ENCODE data around the gene PCSK9. TPM values are rescaled to one million over a fixed set of nuclear protein-coding genes. Genes with fewer than 3 reads are reported as not detected.

PCSK9 gene
- total RNA-seq, 1 experiment from 2014 or later = 0.26 TPM

DNA sequence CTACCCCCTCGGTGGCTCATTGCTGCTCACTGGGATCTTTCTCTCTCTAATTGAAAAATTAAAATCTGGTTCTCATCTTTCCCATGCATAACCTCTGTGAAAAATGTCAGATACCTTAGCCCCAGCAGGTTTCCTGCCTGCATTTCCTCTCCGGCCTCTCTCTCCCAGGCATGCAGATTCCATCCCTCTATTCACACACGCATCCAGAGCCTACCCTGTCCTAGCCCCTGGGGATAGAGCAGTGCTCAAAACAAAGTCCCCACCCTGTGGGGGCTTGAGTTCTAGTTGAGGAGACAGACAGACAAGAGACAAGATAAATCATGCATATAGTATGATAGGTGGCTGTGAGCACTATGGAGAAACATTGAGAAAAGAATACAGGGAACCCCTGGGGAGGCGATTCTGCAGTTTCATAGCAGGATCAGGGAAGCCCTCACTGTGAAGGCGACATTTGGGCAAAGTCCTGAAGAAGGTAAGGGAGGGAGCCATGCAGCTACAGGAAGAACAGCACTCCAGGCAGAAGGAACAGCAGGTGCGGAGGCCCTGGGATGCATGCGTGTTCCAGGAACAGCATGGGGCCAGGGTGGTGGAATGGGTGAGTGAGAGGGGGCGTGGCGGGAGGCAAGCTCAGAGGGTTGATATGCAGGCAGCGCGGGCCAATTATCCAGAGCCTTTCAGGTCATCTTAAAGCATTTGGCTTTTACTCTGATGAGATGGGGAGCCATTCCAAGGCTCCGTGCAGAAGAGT, 44.2 kb upstream of the PCSK9 start:
- no TSS peak for BruUV-seq (replicated peaks)
- no peak for TF ChIP-seq SIN3A (IDR thresholded peaks at IDR 0.05; ENCODE audit: borderline replicate concordance, insufficient read depth, low read depth, low read length)
- TF ChIP-seq TCF7L2 (IDR thresholded peaks at IDR 0.05; ENCODE audit: low read depth, low read length) = no peak
- TF ChIP-seq, protein P1, sequence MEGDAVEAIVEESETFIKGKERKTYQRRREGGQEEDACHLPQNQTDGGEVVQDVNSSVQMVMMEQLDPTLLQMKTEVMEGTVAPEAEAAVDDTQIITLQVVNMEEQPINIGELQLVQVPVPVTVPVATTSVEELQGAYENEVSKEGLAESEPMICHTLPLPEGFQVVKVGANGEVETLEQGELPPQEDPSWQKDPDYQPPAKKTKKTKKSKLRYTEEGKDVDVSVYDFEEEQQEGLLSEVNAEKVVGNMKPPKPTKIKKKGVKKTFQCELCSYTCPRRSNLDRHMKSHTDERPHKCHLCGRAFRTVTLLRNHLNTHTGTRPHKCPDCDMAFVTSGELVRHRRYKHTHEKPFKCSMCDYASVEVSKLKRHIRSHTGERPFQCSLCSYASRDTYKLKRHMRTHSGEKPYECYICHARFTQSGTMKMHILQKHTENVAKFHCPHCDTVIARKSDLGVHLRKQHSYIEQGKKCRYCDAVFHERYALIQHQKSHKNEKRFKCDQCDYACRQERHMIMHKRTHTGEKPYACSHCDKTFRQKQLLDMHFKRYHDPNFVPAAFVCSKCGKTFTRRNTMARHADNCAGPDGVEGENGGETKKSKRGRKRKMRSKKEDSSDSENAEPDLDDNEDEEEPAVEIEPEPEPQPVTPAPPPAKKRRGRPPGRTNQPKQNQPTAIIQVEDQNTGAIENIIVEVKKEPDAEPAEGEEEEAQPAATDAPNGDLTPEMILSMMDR (IDR thresholded peaks at IDR 0.05) = no peak
- TF ChIP-seq, protein P2, sequence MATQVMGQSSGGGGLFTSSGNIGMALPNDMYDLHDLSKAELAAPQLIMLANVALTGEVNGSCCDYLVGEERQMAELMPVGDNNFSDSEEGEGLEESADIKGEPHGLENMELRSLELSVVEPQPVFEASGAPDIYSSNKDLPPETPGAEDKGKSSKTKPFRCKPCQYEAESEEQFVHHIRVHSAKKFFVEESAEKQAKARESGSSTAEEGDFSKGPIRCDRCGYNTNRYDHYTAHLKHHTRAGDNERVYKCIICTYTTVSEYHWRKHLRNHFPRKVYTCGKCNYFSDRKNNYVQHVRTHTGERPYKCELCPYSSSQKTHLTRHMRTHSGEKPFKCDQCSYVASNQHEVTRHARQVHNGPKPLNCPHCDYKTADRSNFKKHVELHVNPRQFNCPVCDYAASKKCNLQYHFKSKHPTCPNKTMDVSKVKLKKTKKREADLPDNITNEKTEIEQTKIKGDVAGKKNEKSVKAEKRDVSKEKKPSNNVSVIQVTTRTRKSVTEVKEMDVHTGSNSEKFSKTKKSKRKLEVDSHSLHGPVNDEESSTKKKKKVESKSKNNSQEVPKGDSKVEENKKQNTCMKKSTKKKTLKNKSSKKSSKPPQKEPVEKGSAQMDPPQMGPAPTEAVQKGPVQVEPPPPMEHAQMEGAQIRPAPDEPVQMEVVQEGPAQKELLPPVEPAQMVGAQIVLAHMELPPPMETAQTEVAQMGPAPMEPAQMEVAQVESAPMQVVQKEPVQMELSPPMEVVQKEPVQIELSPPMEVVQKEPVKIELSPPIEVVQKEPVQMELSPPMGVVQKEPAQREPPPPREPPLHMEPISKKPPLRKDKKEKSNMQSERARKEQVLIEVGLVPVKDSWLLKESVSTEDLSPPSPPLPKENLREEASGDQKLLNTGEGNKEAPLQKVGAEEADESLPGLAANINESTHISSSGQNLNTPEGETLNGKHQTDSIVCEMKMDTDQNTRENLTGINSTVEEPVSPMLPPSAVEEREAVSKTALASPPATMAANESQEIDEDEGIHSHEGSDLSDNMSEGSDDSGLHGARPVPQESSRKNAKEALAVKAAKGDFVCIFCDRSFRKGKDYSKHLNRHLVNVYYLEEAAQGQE (IDR thresholded peaks at IDR 0.05; ENCODE audit: insufficient read depth in 1 of 2, low read depth in 2 of 2, low read length in 1 of 2) = no peak
- no peaks in the 10 kb centered on the region for H3K9me3 ChIP-seq (ENCODE audit: control insufficient read depth, insufficient read depth, low read depth, low read length)
- H3K27me3 ChIP-seq (ENCODE audit: control insufficient read depth, insufficient read depth, low read length) = no peaks in the 10 kb centered on the region
- no peak for DNase-seq (ENCODE audit: low read depth, low spot score)
- intact Hi-C loops (cut with micrococcal nuclease; ENCODE audit: unreplicated experiment) = no loop called here
- no peaks in the 10 kb centered on the region for H3K36me3 ChIP-seq (ENCODE audit: control insufficient read depth, insufficient read depth, low read length)
- POLR2A ChIA-PET = no interaction called here
- H3K4me1 ChIP-seq (ENCODE audit: control insufficient read depth, insufficient read depth, low read length) = no peaks in the 10 kb centered on the region
- no peak overlapping the region for H3K27ac ChIP-seq (ENCODE audit: low read length)
- CTCF ChIA-PET = interaction anchor here (2.1 to 2.8 kb wide), 2 partner anchors 45 to 50 kb away, joined by 17 to 19 read pairs; no protein-coding TSS in a partner anchor
- in situ Hi-C loops (cut with HindIII; ENCODE audit: low pct_unique_long_range_greater_than_20kb, low sequenced_read_pairs) = no loop called here
- H3K4me3 ChIP-seq (ENCODE audit: low read depth in 2 of 2, low read length in 2 of 2) = no peak overlapping the region
- no peak for ATAC-seq

DNA sequence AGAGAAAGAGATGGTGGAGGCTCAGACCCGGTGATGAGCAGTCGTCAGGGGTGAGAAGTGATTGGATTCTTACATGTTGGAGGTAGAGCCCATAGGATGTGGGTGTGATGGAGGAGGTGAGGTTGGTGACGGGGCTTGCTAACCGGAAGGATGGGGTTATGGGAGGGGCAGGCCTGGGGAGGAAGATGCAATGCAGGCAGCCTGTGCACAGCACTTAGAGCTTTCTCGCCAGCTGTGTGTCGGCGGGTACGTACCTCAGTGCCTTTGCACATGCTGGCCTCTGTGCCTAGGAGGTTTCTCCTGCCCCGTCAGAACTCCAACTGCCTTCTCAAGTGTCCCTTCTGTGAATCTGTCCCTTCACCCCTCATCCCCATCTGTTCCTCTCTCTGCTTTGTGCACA, 43.5 kb upstream of the PCSK9 start:
- Histone ChIP-seq H3K36me3 (ENCODE audit: control insufficient read depth, insufficient read depth, low read length) (no peaks in the 10 kb centered on the region), H3K9me3 (ENCODE audit: control insufficient read depth, insufficient read depth, low read depth, low read length) (no peaks in the 10 kb centered on the region), H3K27me3 (ENCODE audit: control insufficient read depth, insufficient read depth, low read length) (no peaks in the 10 kb centered on the region), H3K4me3 (ENCODE audit: low read depth in 2 of 2, low read length in 2 of 2) (no peak overlapping the region), H3K4me1 (ENCODE audit: control insufficient read depth, insufficient read depth, low read length) (no peaks in the 10 kb centered on the region), H3K27ac (ENCODE audit: low read length) (no peak overlapping the region)
- in situ Hi-C loops (cut with HindIII; ENCODE audit: low pct_unique_long_range_greater_than_20kb, low sequenced_read_pairs) (no loop called here), intact Hi-C loops (cut with micrococcal nuclease; ENCODE audit: unreplicated experiment) (loop anchor here (1.0 kb wide), 2 partner anchors 46 to 51 kb away; no protein-coding TSS in a partner anchor)
- ChIA-PET POLR2A (no interaction called here), CTCF (interaction anchor here (0.7 to 2.8 kb wide), 4 partner anchors 23 to 50 kb away, joined by 5 to 19 read pairs (median 12); no protein-coding TSS in a partner anchor)
- no peak for DNase-seq (ENCODE audit: low read depth, low spot score)
- no TSS peak for BruUV-seq (replicated peaks)
- no peak for ATAC-seq
- TF ChIP-seq TCF7L2 (IDR thresholded peaks at IDR 0.05; ENCODE audit: low read depth, low read length) = no peak
- TF ChIP-seq, protein P2 (IDR thresholded peaks at IDR 0.05; ENCODE audit: insufficient read depth in 1 of 2, low read depth in 2 of 2, low read length in 1 of 2) = no peak
- TF ChIP-seq, protein P1 (IDR thresholded peaks at IDR 0.05) = no peak
- no peak for TF ChIP-seq POLR2AphosphoS5 (IDR thresholded peaks at IDR 0.05; ENCODE audit: low read depth, low read length)

All from Panc1 (cell line).